ENCODE data around the gene CXCR3. TPM values are rescaled to one million over a fixed set of nuclear protein-coding genes. Genes with fewer than 3 reads are reported as not detected.
"Not testable (repeated sequence)": the region's sequence is repeated elsewhere in the genome, so short reads cannot be mapped to it uniquely, and the experiment has no call there.

The CXCR3 gene
- total RNA-seq, 4 donors from 2014 or later: not detected

- ATAC-seq (ENCODE audit: low FRiP score) (no peak), DNase-seq (ENCODE audit: low spot score) (no peak)
- no peak for TF ChIP-seq CTCF (IDR thresholded peaks at IDR 0.05)
Observed at GRCh38 chrX:71573590-71573989, 44.7 kb downstream of the CXCR3 start.

- not testable (repeated sequence) for DNase-seq (ENCODE audit: low spot score); ATAC-seq (ENCODE audit: low FRiP score)
Observed at GRCh38 chrX:71571390-71571789, 46.9 kb downstream of the CXCR3 start.

Other genes with a start within 250 kb of the CXCR3 start
- 100 to 1,000 TPM; 139 to 209 (median 175) TPM for gene OGT, start 85.4 kb downstream of the CXCR3 start, total RNA-seq
- gene GCNA, start 40.1 kb downstream of the CXCR3 start, total RNA-seq: 1 to 10 TPM; 2.8 to 6.3 (median 4.2) TPM
- not detected for gene CXorf49, start 99.8 kb upstream of the CXCR3 start, total RNA-seq
- not detected for gene CXorf49B, start 144.8 kb upstream of the CXCR3 start, total RNA-seq

Measured in omental fat pad (tissue), 4 donors.